ENCODE measurements around the gene NDUFB11. TPM values are rescaled to one million over a fixed set of nuclear protein-coding genes. Genes with fewer than 3 reads are reported as not detected.
A peak's percentile ranks its signal among the peaks of the same experiment; 100 is the strongest.
"Not testable (repeated sequence)": the region's sequence is repeated elsewhere in the genome, so short reads cannot be mapped to it uniquely, and the experiment has no call there.

The NDUFB11 gene
- total RNA-seq, 1 donor, result 43.1 TPM

DNA sequence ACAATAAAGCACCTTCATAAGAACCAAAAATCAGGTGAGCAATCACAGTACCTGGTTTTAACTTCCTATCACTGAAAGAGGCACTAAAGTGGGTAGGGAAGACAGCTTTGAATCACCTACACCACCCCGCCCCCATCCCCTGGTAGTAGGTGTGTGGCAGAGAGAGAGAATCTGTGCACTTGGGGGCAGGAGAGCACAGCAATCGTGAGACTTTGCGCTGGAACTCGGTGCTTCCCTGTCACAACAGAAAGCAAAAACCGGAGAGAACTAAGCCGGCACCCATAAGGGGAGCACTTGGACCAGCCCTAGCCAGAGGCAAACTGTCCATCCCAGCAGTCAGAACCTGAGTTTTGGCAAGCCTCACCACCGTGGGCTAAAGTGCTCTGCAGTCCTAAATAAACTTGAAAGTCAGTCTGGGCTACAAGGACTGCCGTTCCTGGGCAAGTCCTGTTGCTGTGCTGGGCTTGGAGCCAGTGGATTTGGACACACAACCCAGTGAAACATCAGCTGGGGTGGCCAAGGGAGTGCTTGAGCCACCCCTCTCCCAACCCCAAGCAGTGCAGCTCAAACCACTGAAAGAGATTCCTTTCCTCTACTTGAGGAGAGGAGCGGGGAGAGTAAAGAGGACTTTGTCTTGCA lies 32.1 kb downstream of the NDUFB11 start:
- Histone ChIP-seq H3K4me2 (ENCODE audit: insufficient read depth, low read length) (peak overlapping the region; percentile 24), H2AFZ (ENCODE audit: low read length) (peak overlapping the region; percentile 51), H3K36me3 (ENCODE audit: insufficient read depth, low read length) (no peaks in the 10 kb centered on the region), H3K27me3 (ENCODE audit: insufficient read depth, low read length) (peaks cover 3% of the 10 kb centered on the region), H3K4me1 (ENCODE audit: insufficient read depth, low read length) (no peaks in the 10 kb centered on the region), H3K79me2 (ENCODE audit: insufficient read depth, low read length) (no peaks in the 10 kb centered on the region), H3K4me3 (ENCODE audit: insufficient read depth, low read length) (no peak overlapping the region), H4K20me1 (ENCODE audit: insufficient read depth, low read length) (no peaks in the 10 kb centered on the region), H3K9me3 (ENCODE audit: low read depth, low read length) (no peaks in the 10 kb centered on the region), H3K27ac (ENCODE audit: low read depth, low read length) (no peak overlapping the region)
- DNase-seq (ENCODE audit: insufficient read length, low spot score, missing footprints), result no peak
- TF ChIP-seq CTCF (IDR thresholded peaks at IDR 0.05; ENCODE audit: extremely low read depth, low read depth, low read length), result no peak

DNA sequence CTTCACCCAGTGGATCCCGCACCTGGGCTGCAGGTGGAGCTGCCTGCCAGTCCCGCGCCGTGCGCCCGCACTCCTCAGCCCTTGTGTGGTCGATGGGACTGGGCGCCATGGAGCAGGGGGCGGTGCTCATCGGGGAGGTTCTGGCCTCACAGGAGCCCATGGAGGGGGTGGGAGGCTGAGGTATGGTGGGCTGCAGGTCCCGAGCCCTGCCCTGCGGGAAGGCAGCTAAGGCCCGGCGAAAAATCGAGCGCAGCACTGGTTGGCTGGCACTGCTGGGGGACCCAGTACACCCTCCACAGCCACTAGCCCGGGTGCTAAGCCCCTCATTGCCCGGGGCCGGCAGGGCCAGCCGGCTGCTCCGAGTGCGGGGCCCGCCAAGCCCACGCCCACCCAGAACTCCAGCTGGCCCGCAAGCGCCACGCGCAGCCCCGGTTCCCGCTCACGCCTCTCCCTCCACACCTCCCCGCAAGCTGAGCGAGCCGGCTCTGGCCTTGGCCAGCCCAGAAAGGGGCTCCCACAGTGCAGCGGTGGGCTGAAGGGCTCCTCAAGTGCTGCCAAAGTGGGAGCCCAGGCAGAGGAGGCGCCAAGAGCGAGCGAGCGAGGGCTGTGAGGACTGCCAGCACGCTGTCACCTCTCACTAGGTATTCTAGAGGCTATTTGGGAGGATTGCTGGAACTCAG lies 33.4 kb downstream of the NDUFB11 start:
- not testable (repeated sequence) for H3K79me2 ChIP-seq (ENCODE audit: insufficient read depth, low read length); H3K27me3 ChIP-seq (ENCODE audit: insufficient read depth, low read length); H3K4me2 ChIP-seq (ENCODE audit: insufficient read depth, low read length); H3K27ac ChIP-seq (ENCODE audit: low read depth, low read length); H4K20me1 ChIP-seq (ENCODE audit: insufficient read depth, low read length); DNase-seq (ENCODE audit: insufficient read length, low spot score, missing footprints); H3K4me3 ChIP-seq (ENCODE audit: insufficient read depth, low read length); H3K36me3 ChIP-seq (ENCODE audit: insufficient read depth, low read length); H2AFZ ChIP-seq (ENCODE audit: low read length); H3K9me3 ChIP-seq (ENCODE audit: low read depth, low read length); H3K4me1 ChIP-seq (ENCODE audit: insufficient read depth, low read length)

DNA sequence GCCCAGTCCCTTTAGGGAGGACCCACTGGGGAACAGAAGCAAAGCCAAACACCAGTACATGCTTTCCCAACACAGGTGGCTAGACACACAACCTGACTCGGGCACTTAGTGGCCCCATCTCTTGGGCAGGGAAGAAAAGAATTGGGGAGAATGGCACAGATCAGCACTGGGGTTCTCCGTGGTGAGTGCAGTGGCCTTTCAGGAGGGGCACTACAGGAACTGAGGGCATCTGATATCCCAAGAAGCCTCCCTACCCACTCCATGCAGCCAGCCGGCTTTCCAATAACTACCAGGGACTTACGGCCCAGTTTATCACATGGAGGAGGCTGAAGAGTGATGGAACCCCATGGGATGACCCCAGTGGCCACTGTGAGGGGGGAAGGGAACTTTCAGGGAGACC lies 43.3 kb downstream of the NDUFB11 start:
- H3K27ac ChIP-seq (ENCODE audit: low read depth, low read length), result no peak overlapping the region
- no peak overlapping the region for H3K4me3 ChIP-seq (ENCODE audit: insufficient read depth, low read length)
- no peaks in the 10 kb centered on the region for H3K79me2 ChIP-seq (ENCODE audit: insufficient read depth, low read length)
- H4K20me1 ChIP-seq (ENCODE audit: insufficient read depth, low read length), result no peaks in the 10 kb centered on the region
- no peak overlapping the region for H3K4me2 ChIP-seq (ENCODE audit: insufficient read depth, low read length)
- H3K27me3 ChIP-seq (ENCODE audit: insufficient read depth, low read length), result peaks cover 12% of the 10 kb centered on the region
- H3K36me3 ChIP-seq (ENCODE audit: insufficient read depth, low read length), result no peaks in the 10 kb centered on the region
- no peaks in the 10 kb centered on the region for H3K9me3 ChIP-seq (ENCODE audit: low read depth, low read length)
- H2AFZ ChIP-seq (ENCODE audit: low read length), result no peak overlapping the region
- no peaks in the 10 kb centered on the region for H3K4me1 ChIP-seq (ENCODE audit: insufficient read depth, low read length)
- no peak for TF ChIP-seq CTCF (IDR thresholded peaks at IDR 0.05; ENCODE audit: extremely low read depth, low read depth, low read length)
- peak; percentile 29 for DNase-seq (ENCODE audit: insufficient read length, low spot score, missing footprints)

- no peaks in the 10 kb centered on the region for H3K79me2 ChIP-seq (ENCODE audit: insufficient read depth, low read length)
- no peaks in the 10 kb centered on the region for H4K20me1 ChIP-seq (ENCODE audit: insufficient read depth, low read length)
- no peak overlapping the region for H2AFZ ChIP-seq (ENCODE audit: low read length)
- H3K4me2 ChIP-seq (ENCODE audit: insufficient read depth, low read length), result no peak overlapping the region
- H3K9me3 ChIP-seq (ENCODE audit: low read depth, low read length), result no peaks in the 10 kb centered on the region
- DNase-seq (ENCODE audit: insufficient read length, low spot score, missing footprints), result no peak
- TF ChIP-seq CTCF (IDR thresholded peaks at IDR 0.05; ENCODE audit: extremely low read depth, low read depth, low read length), result no peak
- peaks cover 12% of the 10 kb centered on the region for H3K27me3 ChIP-seq (ENCODE audit: insufficient read depth, low read length)
- H3K4me1 ChIP-seq (ENCODE audit: insufficient read depth, low read length), result no peaks in the 10 kb centered on the region
- no peak overlapping the region for H3K27ac ChIP-seq (ENCODE audit: low read depth, low read length)
- H3K36me3 ChIP-seq (ENCODE audit: insufficient read depth, low read length), result no peaks in the 10 kb centered on the region
- no peak overlapping the region for H3K4me3 ChIP-seq (ENCODE audit: insufficient read depth, low read length)
These were observed 46.0 kb downstream of the NDUFB11 start for GRCh38 chrX:47098338-47099094.
